ENCODE data around the gene B4GALT6. TPM values are rescaled to one million over a fixed set of nuclear protein-coding genes. Genes with fewer than 3 reads are reported as not detected.

B4GALT6 gene
- total and polyA plus RNA-seq, 3 donors from 2014 or later, result 12.1 to 19.5 (median 14.9) TPM

DNA sequence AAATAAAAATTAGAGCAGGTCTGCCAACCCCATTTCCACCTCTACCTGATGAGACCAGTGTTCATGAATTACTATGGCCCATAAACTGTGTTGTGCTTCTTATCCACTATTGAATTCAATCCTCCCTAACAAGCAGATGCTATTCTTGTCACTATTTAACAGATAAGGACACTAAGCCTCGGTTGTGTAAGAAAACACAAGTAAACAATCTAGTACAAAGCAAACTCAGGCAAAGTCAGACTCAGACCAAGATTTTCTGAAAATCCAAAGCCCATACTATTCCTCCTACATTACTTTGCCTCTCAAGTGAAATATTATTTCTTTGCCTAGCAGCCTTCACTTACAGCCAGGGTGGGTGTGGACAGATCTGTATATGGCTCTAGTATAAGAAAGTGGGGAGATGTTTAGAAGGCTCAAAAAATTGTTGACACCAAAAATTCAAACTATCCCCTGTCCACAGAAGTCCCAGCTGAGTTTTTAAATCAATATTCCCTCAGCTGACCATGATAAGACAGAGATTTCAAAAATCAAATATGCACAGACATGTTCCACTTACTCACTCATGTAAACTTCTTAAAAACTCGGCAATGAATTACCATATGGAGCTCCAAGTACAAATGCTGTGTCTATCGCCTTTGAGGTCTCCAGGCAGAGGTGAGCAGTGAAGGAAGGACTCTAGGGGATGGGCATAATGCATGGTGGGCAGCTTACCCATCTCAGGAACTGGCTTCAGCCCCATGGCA lies 108.7 kb downstream of the B4GALT6 start:
- no peak for DNase-seq
- 71 to 76% methylated on average over 3 of the region's 3 CpGs for WGBS, 2 donors
- Histone ChIP-seq H3K4me1 (no peaks in the 10 kb centered on the region), H3K27ac (no peak overlapping the region), H3K4me3 (no peak overlapping the region), H3K36me3 (ENCODE audit: low read depth, missing control alignments) (no peaks in the 10 kb centered on the region), H3K9me3 (no peaks in the 10 kb centered on the region), H3K27me3 (no peaks in the 10 kb centered on the region)
- TF ChIP-seq POLR2A (IDR thresholded peaks at IDR 0.05), result no peak
- TF ChIP-seq, protein P1, sequence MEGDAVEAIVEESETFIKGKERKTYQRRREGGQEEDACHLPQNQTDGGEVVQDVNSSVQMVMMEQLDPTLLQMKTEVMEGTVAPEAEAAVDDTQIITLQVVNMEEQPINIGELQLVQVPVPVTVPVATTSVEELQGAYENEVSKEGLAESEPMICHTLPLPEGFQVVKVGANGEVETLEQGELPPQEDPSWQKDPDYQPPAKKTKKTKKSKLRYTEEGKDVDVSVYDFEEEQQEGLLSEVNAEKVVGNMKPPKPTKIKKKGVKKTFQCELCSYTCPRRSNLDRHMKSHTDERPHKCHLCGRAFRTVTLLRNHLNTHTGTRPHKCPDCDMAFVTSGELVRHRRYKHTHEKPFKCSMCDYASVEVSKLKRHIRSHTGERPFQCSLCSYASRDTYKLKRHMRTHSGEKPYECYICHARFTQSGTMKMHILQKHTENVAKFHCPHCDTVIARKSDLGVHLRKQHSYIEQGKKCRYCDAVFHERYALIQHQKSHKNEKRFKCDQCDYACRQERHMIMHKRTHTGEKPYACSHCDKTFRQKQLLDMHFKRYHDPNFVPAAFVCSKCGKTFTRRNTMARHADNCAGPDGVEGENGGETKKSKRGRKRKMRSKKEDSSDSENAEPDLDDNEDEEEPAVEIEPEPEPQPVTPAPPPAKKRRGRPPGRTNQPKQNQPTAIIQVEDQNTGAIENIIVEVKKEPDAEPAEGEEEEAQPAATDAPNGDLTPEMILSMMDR (IDR thresholded peaks at IDR 0.05), result no peak
- intact Hi-C loops (cut with DNase I; ENCODE audit: low total_unique reads), result no loop called here

- TF ChIP-seq, protein P1 (IDR thresholded peaks at IDR 0.05), result no peak
- TF ChIP-seq POLR2A (IDR thresholded peaks at IDR 0.05), result no peak
- DNase-seq, result no peak
- Histone ChIP-seq H3K4me1 (no peaks in the 10 kb centered on the region), H3K36me3 (ENCODE audit: low read depth, missing control alignments) (no peaks in the 10 kb centered on the region), H3K27ac (no peak overlapping the region), H3K27me3 (no peaks in the 10 kb centered on the region), H3K4me3 (no peak overlapping the region), H3K9me3 (no peaks in the 10 kb centered on the region)
- intact Hi-C loops (cut with DNase I; ENCODE audit: low total_unique reads), result no loop called here
- WGBS, 2 donors, result 58 to 85% methylated on average over 1 of the region's 1 CpG
Observed at GRCh38 chr18:31574359-31574758, 110.0 kb downstream of the B4GALT6 start.

Other genes starting within 250 kb of the B4GALT6 start
- under 1 TPM; 0.16 to 0.19 TPM for gene DSG3, start 236.8 kb downstream of the B4GALT6 start, total RNA-seq
- gene DSG3, start 236.8 kb downstream of the B4GALT6 start, polyA plus RNA-seq (ENCODE audit: insufficient read depth, low read depth, low replicate concordance), result 0.16 TPM
- gene DSG2, start 186.4 kb downstream of the B4GALT6 start, total RNA-seq, result 1 to 10 TPM; 5.9 to 7.0 TPM
- gene DSG2, start 186.4 kb downstream of the B4GALT6 start, polyA plus RNA-seq (ENCODE audit: insufficient read depth, low read depth, low replicate concordance), result 8.6 TPM
- gene TTR, start 92.7 kb downstream of the B4GALT6 start, total RNA-seq, result 1 to 10 TPM in 1 of 2 donors, under 1 TPM in 1; 0.63 to 1.1 TPM
- gene TTR, start 92.7 kb downstream of the B4GALT6 start, polyA plus RNA-seq (ENCODE audit: insufficient read depth, low read depth, low replicate concordance), result 2.8 TPM
- gene SLC25A52, start 76.3 kb upstream of the B4GALT6 start, total RNA-seq, result 1 to 10 TPM; 4.0 to 5.7 TPM
- gene SLC25A52, start 76.3 kb upstream of the B4GALT6 start, polyA plus RNA-seq (ENCODE audit: insufficient read depth, low read depth, low replicate concordance), result 23.4 TPM